GM19455 (cell line): ENCODE results near the gene FNDC3A.
"Not testable (repeated sequence)": the region's sequence is repeated elsewhere in the genome, so short reads cannot be mapped to it uniquely, and the experiment has no call there.

Experiments
- ATAC-seq: cut with Tn5 transposase; IDR thresholded peaks from one replicate; pipeline ENCODE4 v1.9.1; 2021; ENCODE audit not compliant: unreplicated experiment

FNDC3A gene

DNA sequence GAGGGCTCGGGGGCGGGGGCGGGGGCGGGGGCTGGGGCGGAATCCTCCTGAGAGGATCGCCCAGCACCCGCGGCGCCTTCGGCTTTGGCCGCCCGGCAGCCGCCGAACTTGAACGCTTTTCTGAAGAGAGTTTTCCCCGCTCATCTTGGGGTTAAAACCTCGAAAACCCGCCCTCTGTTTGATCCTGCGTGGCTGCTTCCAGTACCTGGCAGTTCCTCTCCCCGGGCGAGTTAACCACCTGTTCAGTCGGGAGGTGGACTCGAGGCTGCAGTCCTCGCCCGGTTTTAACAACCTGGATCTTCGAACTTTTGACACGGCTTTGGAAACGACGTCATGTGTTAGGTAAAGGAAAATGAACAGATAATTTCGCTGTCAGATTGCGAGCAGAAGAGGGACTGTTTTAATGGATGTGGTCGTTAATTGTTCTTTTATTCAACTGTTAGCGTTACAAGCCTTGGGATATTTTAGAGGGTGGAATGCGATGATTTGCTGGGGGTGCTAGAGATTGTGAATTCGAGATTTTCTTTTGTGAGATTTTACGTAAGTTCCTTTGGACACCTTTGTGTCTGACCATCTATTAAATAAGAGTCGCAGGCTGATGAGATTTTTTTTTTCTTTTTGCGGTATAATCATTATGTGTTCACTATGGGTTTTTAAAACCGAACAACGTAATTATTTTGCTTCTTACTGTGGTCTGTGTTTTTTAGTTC is 1.0 kb downstream of the FNDC3A start:
- peak; percentile 5 for ATAC-seq

GRCh38 chr13:48977286-48977625 is 1.5 kb downstream of the FNDC3A start:
- ATAC-seq: no peak

- ATAC-seq: no peak
These were observed 2.3 kb downstream of the FNDC3A start for GRCh38 chr13:48977973-48978372.

DNA sequence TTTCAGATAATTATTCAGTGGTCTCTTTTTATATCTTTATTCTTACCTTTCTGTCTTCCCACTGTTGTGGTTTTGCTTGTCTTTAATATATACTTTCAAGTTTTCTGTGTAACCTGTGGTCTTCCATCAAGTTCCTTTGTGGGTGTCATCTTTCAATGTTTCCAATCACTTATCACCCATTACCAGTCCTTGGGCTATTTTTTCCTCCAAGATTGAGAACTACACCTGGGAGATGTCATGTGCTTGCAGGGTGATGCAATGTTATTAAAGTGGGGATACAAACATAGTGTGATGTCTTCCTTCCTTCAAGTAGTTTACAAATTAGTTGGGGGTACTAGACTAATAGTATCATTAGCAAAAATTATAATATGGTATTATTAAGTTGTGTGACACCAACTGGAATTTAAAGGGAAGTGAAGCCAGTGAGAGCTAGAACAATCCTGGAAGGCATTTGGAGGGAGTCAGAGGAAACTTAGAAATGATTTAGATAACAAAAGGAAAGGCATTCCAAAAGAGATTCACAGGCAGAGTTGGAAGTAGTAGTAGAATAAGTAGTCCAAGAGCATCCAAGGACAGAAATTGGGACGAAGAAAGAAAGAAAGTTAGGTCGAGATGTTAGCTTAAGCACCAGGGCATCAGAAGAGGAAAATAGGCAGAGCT is 3.4 kb downstream of the FNDC3A start:
- no peak for ATAC-seq

DNA sequence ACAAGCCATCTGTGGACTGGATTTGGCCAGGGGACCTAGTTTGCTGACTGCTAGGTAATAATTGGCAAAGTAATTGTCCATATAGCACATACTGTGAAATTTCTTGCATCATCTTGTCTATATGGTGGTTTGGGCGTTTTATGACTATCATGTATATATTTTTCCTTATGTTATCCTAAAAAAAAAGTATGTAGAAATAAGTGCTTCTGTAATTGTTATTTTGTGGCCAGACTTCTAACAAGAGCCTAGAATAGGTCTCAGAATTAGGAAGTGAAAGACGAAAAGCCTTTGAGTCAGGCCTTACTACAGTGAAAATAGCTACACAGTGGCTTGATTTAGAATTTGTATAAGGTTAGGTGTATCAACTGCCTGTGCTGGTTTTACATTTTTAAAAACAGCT is 4.2 kb downstream of the FNDC3A start:
- peak; percentile 38 for ATAC-seq

DNA sequence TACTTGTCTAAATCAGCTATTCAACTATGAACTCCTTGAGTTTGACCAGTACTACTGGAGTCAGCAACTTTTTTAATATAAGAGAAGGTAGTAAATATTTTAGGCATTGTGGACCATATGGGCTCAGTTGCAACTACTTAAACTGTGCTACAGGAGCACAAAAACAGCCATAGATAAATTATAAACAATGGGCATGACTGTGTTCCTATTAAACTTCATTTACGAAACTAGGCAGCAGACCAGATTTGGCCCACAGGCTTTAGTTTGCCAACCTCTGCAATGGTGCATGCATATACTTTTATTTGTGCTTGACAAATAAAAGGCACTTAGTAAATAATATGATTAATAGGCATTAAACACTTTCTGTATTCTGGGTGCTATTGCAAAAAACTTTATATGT is 7.6 kb downstream of the FNDC3A start:
- ATAC-seq: no peak

DNA sequence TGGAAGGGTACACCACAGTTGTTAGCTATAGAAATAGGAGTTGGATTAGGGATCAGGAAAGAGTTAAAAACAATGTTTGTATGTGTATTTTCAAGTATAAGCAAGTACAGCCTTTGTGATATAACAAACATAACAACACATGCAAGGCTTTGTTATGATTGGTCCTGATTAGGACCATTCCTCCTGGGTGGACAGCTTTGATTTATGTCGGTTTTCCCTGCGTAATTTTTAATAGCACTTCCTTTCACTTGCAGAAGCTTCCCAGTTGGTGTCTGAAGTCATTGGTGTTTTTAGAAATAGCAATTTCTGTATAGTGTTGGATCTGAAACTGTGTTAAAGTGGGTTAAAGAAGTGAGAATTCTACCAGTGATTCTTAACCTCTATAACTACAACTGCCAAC is 10.0 kb downstream of the FNDC3A start:
- no peak for ATAC-seq

DNA sequence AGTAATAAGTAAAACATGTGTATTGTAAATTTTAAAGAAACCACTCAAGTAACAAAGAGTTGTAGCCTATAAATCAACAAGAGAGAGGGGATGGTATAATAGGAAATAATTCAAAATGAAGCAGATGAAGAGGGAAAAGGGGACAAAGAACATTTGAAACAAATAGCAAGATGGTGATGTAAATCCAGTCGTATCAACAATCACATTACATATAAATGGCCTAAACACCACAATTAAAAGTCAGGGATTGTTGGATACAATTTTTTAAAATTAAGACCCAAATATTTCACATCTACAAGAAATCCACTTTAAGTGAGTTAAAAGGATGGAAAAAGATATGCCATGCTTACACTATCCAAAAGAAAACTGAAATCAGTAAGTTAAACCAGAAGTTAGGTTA is 15.2 kb downstream of the FNDC3A start:
- ATAC-seq: no peak

- ATAC-seq: no peak
These were observed 17.4 kb downstream of the FNDC3A start for GRCh38 chr13:48993150-48993549.

GRCh38 chr13:48994706-48995105 is 19.0 kb downstream of the FNDC3A start:
- ATAC-seq: no peak

GRCh38 chr13:48998641-48999292 is 23.1 kb downstream of the FNDC3A start:
- ATAC-seq: no peak

GRCh38 chr13:49000247-49000646 is 24.5 kb downstream of the FNDC3A start:
- ATAC-seq: no peak

DNA sequence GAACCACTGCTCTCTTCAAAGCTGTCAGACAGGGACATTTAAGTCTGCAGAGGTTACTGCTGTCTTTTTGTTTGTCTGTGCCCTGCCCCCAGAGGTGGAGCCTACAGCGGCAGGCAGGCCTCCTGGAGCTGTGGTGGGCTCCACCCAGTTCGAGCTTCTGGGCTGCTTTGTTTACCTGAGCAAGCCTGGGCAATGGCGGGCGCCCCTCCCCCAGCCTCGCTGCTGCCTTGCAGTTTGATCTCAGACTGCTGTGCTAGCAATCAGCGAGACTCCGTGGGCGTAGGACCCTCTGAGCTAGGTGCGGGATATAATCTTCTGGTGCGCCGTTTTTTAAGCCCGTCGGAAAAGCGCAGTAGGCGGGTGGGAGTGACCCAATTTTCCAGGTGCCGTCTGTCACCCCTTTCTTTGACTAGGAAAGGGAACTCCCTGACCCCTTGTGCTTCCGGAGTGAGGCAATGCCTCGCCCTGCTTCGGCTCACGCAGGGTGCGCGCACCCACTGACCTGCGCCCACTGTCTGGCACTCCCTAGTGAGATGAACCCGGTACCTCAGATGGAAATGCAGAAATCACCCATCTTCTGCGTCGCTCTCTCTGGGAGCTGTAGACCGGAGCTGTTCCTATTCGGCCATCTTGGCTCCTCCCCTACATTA is 43.4 kb downstream of the FNDC3A start:
- ATAC-seq: not testable (repeated sequence)

DNA sequence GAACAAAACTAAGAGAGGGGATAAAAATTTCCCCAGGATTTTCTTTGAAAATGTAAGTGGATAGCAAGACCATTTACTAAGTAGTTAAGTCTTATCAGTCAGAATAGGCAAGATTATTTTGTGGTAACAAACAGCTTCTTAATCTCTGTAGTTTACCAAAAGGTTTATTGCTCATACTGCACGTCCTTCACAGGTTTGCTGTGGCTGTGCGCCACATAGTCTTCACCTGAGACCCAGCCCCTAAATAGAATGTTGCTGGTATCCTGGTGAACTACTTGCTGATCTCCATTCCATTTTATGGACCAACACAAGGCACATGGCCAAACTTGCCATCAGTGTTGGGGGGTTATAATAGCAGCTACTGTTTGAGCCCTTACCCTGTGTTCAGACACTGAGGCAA is 44.6 kb downstream of the FNDC3A start:
- no peak for ATAC-seq

- no peak for ATAC-seq
These were observed 45.3 kb downstream of the FNDC3A start for GRCh38 chr13:49020940-49021553.

- no peak for ATAC-seq
These were observed 46.2 kb downstream of the FNDC3A start for GRCh38 chr13:49021953-49022352.

DNA sequence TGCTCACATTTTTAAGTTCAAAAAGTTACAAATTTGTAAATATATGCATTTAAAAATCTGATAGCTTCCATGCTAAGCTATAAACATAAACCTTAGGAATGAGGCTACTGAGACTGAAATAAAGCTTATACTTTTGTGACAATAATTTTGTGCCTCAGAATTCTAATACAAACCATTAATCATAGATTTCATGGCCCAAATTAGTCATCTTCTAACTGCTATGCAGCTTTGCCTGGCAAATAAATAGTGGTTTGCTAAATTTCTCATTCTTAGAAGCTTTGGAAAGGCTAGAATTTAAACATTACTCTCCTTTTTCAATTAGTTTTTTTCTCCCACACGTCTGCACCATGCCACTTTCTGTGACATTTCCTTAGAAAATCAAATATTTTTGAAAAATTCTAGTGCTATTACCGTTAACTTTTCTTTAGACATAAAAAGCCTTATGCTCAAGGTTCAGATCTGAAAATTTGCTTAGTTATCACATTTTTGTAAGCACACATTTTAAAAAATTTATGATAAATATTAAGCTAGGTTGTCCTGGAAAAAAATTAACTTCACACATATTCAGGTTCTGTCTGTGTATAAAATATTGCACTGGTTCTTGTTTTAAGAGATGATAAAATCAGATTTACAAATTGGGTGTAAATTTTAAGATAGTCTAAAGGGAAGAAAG is 46.9 kb downstream of the FNDC3A start:
- no peak for ATAC-seq

GRCh38 chr13:49023431-49023830 is 47.7 kb downstream of the FNDC3A start:
- no peak for ATAC-seq

DNA sequence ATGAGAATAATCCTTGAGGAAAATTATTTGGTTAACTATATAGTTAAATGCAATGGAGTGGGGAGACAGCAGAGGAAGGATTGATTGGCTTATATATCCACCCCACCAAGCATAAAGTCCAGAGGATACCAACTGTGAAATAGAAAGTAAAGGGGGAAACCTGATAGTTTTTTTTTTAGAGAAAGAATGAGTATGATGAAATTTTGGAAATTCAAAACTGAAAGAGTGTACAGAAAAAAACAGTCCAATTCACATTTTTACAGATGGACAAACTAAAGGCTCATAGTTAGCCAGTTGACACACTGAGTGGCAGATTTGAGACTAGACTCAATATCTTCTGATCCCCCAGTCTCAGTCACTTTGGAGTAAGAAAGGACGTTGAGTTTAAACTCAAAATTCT is 51.1 kb downstream of the FNDC3A start:
- no peak for ATAC-seq

GRCh38 chr13:49029570-49029969 is 53.9 kb downstream of the FNDC3A start:
- ATAC-seq: no peak

GRCh38 chr13:49030213-49030612 is 54.5 kb downstream of the FNDC3A start:
- ATAC-seq: no peak
